Stimulated activated CD4-positive, alpha-beta T cell treated with anti-CD3 and anti-CD28 coated beads, Interleukin-1b, Interleukin-23, amount 100 ng/mL, for 24 hours (primary cell): Measurements from ENCODE around the gene KLHL1.

Source experiments
- DNase-seq, 4 experiments: peaks; one replicate each; pipeline ENCODE4 v3.0.0-alpha.2; 2020; ENCODE audit warnings: low read depth in 4 of 4, low spot score in 1 of 4

KLHL1 gene

GRCh38 chr13:70022646-70023045, 85.6 kb downstream of the KLHL1 start:
- DNase-seq, result no peak

GRCh38 chr13:70016116-70016515, 92.1 kb downstream of the KLHL1 start:
- no peak for DNase-seq

GRCh38 chr13:70014337-70014736, 93.9 kb downstream of the KLHL1 start:
- no peak for DNase-seq

GRCh38 chr13:69999875-70000274, 108.4 kb downstream of the KLHL1 start:
- no peak for DNase-seq

GRCh38 chr13:69997061-69997460, 111.2 kb downstream of the KLHL1 start:
- no peak for DNase-seq

- DNase-seq, result no peak
Observed at GRCh38 chr13:69980799-69981198, 127.5 kb downstream of the KLHL1 start.

GRCh38 chr13:69975496-69975895, 132.8 kb downstream of the KLHL1 start:
- DNase-seq, result no peak

- no peak for DNase-seq
Observed at GRCh38 chr13:69970520-69970919, 137.7 kb downstream of the KLHL1 start.

- no peak for DNase-seq
Observed at GRCh38 chr13:69959046-69959445, 149.2 kb downstream of the KLHL1 start.

GRCh38 chr13:69956839-69957238, 151.4 kb downstream of the KLHL1 start:
- DNase-seq, result no peak

- DNase-seq, result no peak
Observed at GRCh38 chr13:69956349-69956748, 151.9 kb downstream of the KLHL1 start.

GRCh38 chr13:69955271-69955670, 153.0 kb downstream of the KLHL1 start:
- no peak for DNase-seq

- DNase-seq, result no peak
Observed at GRCh38 chr13:69951412-69951811, 156.8 kb downstream of the KLHL1 start.

- DNase-seq, result no peak
Observed at GRCh38 chr13:69950160-69950559, 158.1 kb downstream of the KLHL1 start.

- DNase-seq, result no peak
Observed at GRCh38 chr13:69948016-69948415, 160.2 kb downstream of the KLHL1 start.

GRCh38 chr13:69947582-69947981, 160.7 kb downstream of the KLHL1 start:
- no peak for DNase-seq

GRCh38 chr13:69946511-69946910, 161.7 kb downstream of the KLHL1 start:
- DNase-seq, result no peak

GRCh38 chr13:69935043-69935442, 173.2 kb downstream of the KLHL1 start:
- no peak for DNase-seq

- no peak for DNase-seq
Observed at GRCh38 chr13:69928262-69928661, 180.0 kb downstream of the KLHL1 start.

GRCh38 chr13:69921156-69921555, 187.1 kb downstream of the KLHL1 start:
- no peak for DNase-seq

- no peak for DNase-seq
Observed at GRCh38 chr13:69912630-69913029, 195.6 kb downstream of the KLHL1 start.

GRCh38 chr13:69910800-69911199, 197.5 kb downstream of the KLHL1 start:
- no peak for DNase-seq

GRCh38 chr13:69904784-69905183, 203.5 kb downstream of the KLHL1 start:
- no peak for DNase-seq

- DNase-seq, result no peak
Observed at GRCh38 chr13:69903081-69903480, 205.2 kb downstream of the KLHL1 start.
